Muscle of arm (tissue), 12 donors: Measurements from ENCODE around the gene TMEM126A. TPM values are rescaled to one million over a fixed set of nuclear protein-coding genes. Genes with fewer than 3 reads are reported as not detected.
A peak's percentile ranks its signal among the peaks of the same experiment; 100 is the strongest.

ENCODE experiments used
- DNase-seq: peaks from one replicate; pipeline ENCODE4 v3.0.0-alpha.2; 2013
- polyA plus RNA-seq, 12 donors: library from polyadenylated mRNA; unstranded; fragments of 120-200 nt; gene quantifications; one replicate each; pipeline ENCODE4 v1.2.1, GENCODE V29; 2013; ENCODE audit not compliant: insufficient read length in 12 of 12

Gene TMEM126A
- polyA plus RNA-seq, 12 donors: 19.3 to 46.2 (median 39.9) TPM; not detected in 1

- peak; percentile 57 for DNase-seq
These were observed 37.5 kb downstream of the TMEM126A start for GRCh38 chr11:85685125-85685819.

- DNase-seq: peak; percentile 93
These were observed 38.2 kb downstream of the TMEM126A start, which contains the start of gene CCDC89 for GRCh38 chr11:85685820-85686459. Gene CCDC89, minus strand, starts transcription at chr11:85686195. Its CDS starts 65 bp downstream, at chr11:85686130.

- no peak for DNase-seq
These were observed 46.7 kb downstream of the TMEM126A start for GRCh38 chr11:85694385-85694980.

GRCh38 chr11:85695546-85695945 lies 47.8 kb downstream of the TMEM126A start:
- no peak for DNase-seq

- no peak for DNase-seq
These were observed 50.0 kb downstream of the TMEM126A start for GRCh38 chr11:85697747-85698146.

GRCh38 chr11:85698195-85698594 lies 50.4 kb downstream of the TMEM126A start:
- no peak for DNase-seq

GRCh38 chr11:85699957-85700741 lies 52.4 kb downstream of the TMEM126A start:
- no peak for DNase-seq

- no peak for DNase-seq
These were observed 57.2 kb downstream of the TMEM126A start for GRCh38 chr11:85704967-85705366.

GRCh38 chr11:85705800-85706199 lies 58.0 kb downstream of the TMEM126A start:
- no peak for DNase-seq

Other genes starting within 250 kb of the TMEM126A start
- 10 to 100 TPM in 9 of 12 donors, 1 to 10 TPM in 2, not detected in 1; 8.3 to 18.2 (median 14.0) TPM for gene DLG2, start 20.6 kb upstream of the TMEM126A start, polyA plus RNA-seq
- gene TMEM126B, start 19.4 kb upstream of the TMEM126A start, polyA plus RNA-seq: 10 to 100 TPM in 11 of 12 donors, not detected in 1; 34.5 to 55.3 (median 45.6) TPM
- gene CREBZF, start 17.2 kb downstream of the TMEM126A start, polyA plus RNA-seq: 10 to 100 TPM in 11 of 12 donors, not detected in 1; 38.9 to 80.0 (median 56.5) TPM
- gene CCDC89, start 38.2 kb downstream of the TMEM126A start, polyA plus RNA-seq: 1 to 10 TPM in 10 of 12 donors, not detected in 2; 1.6 to 2.5 (median 2.1) TPM
- gene SYTL2, start 163.2 kb downstream of the TMEM126A start, polyA plus RNA-seq: 100 to 1,000 TPM in 5 of 12 donors, 10 to 100 TPM in 6, not detected in 1; 47.7 to 129 (median 85.4) TPM
- gene CCDC83, start 207.4 kb downstream of the TMEM126A start, polyA plus RNA-seq: not detected